OCI-LY1 (cell line): Measurements from ENCODE around the gene GSG1L.

Source experiments
- H2AFZ ChIP-seq: fragments of 200-600 bp; sonication (generic), shearing (Covaris generic); 2 replicates; pipeline ENCODE4 v1.6.0; 2014; ENCODE audit warnings: antibody characterized with exemption, mild to moderate bottlenecking, low read length
- H3F3A ChIP-seq: fragments of 200-600 bp; sonication (generic), shearing (Covaris generic); 2 replicates; pipeline ENCODE4 v1.6.0; 2014; ENCODE audit warnings: mild to moderate bottlenecking, antibody characterized with exemption, low read length, moderate library complexity; ENCODE audit not compliant: insufficient read depth
- H3K27ac ChIP-seq: fragments of 200-600 bp; sonication (generic); 2 replicates; pipeline ENCODE4 v1.5.1; 2014; ENCODE audit warnings: low read length, mixed run types, mild to moderate bottlenecking, low read depth; ENCODE audit not compliant: poor library complexity, severe bottlenecking
- H3K27me3 ChIP-seq: fragments of 200-600 bp; sonication (generic); 2 replicates; pipeline ENCODE4 v1.6.0; 2014; ENCODE audit warnings: antibody characterized with exemption, mild to moderate bottlenecking, low read length, moderate library complexity; ENCODE audit not compliant: insufficient read depth
- H3K36me3 ChIP-seq: fragments of 200-600 bp; sonication (generic); 2 replicates; pipeline ENCODE4 v1.6.1; 2014; ENCODE audit warnings: mild to moderate bottlenecking, antibody characterized with exemption, low read length, moderate library complexity, mixed read lengths; ENCODE audit not compliant: insufficient read depth
- H3K4me1 ChIP-seq: fragments of 200-600 bp; sonication (generic); 2 replicates; pipeline ENCODE4 v1.5.1; 2014; ENCODE audit warnings: mild to moderate bottlenecking, low read length, moderate library complexity; ENCODE audit not compliant: insufficient read depth, severe bottlenecking
- H3K4me2 ChIP-seq: fragments of 200-600 bp; sonication (generic), shearing (Covaris generic); 2 replicates; pipeline ENCODE4 v1.6.1; 2014; ENCODE audit warnings: low read length
- H3K4me3 ChIP-seq: fragments of 200-600 bp; sonication (generic); 2 replicates; pipeline ENCODE4 v1.5.1; 2014; ENCODE audit warnings: low read length, low read depth, mild to moderate bottlenecking, mixed read lengths; ENCODE audit not compliant: poor library complexity, severe bottlenecking
- H3K79me2 ChIP-seq: fragments of 200-600 bp; shearing (Covaris generic); 2 replicates; pipeline ENCODE4 v1.6.1; 2016; ENCODE audit warnings: mixed run types, low read length, mixed read lengths; ENCODE audit not compliant: insufficient read depth
- H3K9ac ChIP-seq: fragments of 200-600 bp; sonication (generic), shearing (Covaris generic); 2 replicates; pipeline ENCODE4 v1.6.1; 2014; ENCODE audit warnings: mild to moderate bottlenecking, low read length, mixed read lengths
- H3K9me2 ChIP-seq: fragments of 200-600 bp; sonication (generic), shearing (Covaris generic); 2 replicates; pipeline ENCODE4 v1.6.1; 2014; ENCODE audit warnings: low read depth, mild to moderate bottlenecking, low read length, mixed read lengths
- H3K9me3 ChIP-seq: fragments of 200-600 bp; shearing (Covaris generic); 2 replicates; pipeline ENCODE4 v1.6.1; 2014; ENCODE audit warnings: low read length, mixed read lengths
- H4K20me1 ChIP-seq: fragments of 200-600 bp; sonication (generic), shearing (Covaris generic); 2 replicates; pipeline ENCODE4 v1.6.0; 2016; ENCODE audit warnings: mild to moderate bottlenecking, low read length; ENCODE audit not compliant: insufficient read depth
- CTCF ChIP-seq: fragments of 200-600 bp; sonication (generic), shearing (Covaris generic); IDR thresholded peaks from 2 replicates; pipeline ENCODE4 v1.5.1; 2017; ENCODE audit warnings: mild to moderate bottlenecking, antibody characterized with exemption, low read length, moderate library complexity, mixed read lengths
- EZH2 ChIP-seq: fragments of 200-600 bp; sonication (generic), shearing (Covaris generic); IDR thresholded peaks from 2 replicates; pipeline ENCODE4 v1.8.0; 2017; ENCODE audit warnings: borderline replicate concordance, mixed run types, mild to moderate bottlenecking, antibody characterized with exemption, low read length, moderate library complexity, mixed read lengths

GSG1L gene

GRCh38 chr16:28087140-28087660 lies 23.7 kb upstream of the GSG1L start:
- Histone ChIP-seq H3K4me2 (no peak overlapping the region), H3K27me3 (no peaks in the 10 kb centered on the region), H2AFZ (no peak overlapping the region), H3K9me2 (no peaks in the 10 kb centered on the region), H3K36me3 (no peaks in the 10 kb centered on the region), H3K27ac (no peak overlapping the region), H3K9ac (no peak overlapping the region), H3K4me3 (no peak overlapping the region), H4K20me1 (no peaks in the 10 kb centered on the region), H3K79me2 (no peaks in the 10 kb centered on the region), H3K4me1 (no peaks in the 10 kb centered on the region), H3K9me3 (no peaks in the 10 kb centered on the region), H3F3A (no peaks in the 10 kb centered on the region)
- TF ChIP-seq EZH2 (no peak), CTCF (no peak)

GRCh38 chr16:28086186-28087139 lies 22.9 kb upstream of the GSG1L start:
- no peaks in the 10 kb centered on the region for H3F3A ChIP-seq
- H3K4me1 ChIP-seq: no peaks in the 10 kb centered on the region
- no peaks in the 10 kb centered on the region for H3K27me3 ChIP-seq
- no peak for TF ChIP-seq CTCF
- no peak for TF ChIP-seq EZH2
- no peak overlapping the region for H3K4me2 ChIP-seq
- no peak overlapping the region for H3K4me3 ChIP-seq
- H2AFZ ChIP-seq: no peak overlapping the region
- no peaks in the 10 kb centered on the region for H3K9me2 ChIP-seq
- no peak overlapping the region for H3K9ac ChIP-seq
- H3K36me3 ChIP-seq: no peaks in the 10 kb centered on the region
- no peaks in the 10 kb centered on the region for H3K79me2 ChIP-seq
- H4K20me1 ChIP-seq: no peaks in the 10 kb centered on the region
- H3K9me3 ChIP-seq: no peaks in the 10 kb centered on the region
- H3K27ac ChIP-seq: no peak overlapping the region

GRCh38 chr16:28085389-28086171 lies 22.1 kb upstream of the GSG1L start:
- Histone ChIP-seq H3K4me1 (no peaks in the 10 kb centered on the region), H3K4me2 (no peak overlapping the region), H3K4me3 (no peak overlapping the region), H3K36me3 (no peaks in the 10 kb centered on the region), H3K79me2 (no peaks in the 10 kb centered on the region), H3K9me2 (no peaks in the 10 kb centered on the region), H3K27me3 (no peaks in the 10 kb centered on the region), H2AFZ (no peak overlapping the region), H3F3A (no peaks in the 10 kb centered on the region), H3K9ac (no peak overlapping the region), H4K20me1 (no peaks in the 10 kb centered on the region), H3K27ac (no peak overlapping the region), H3K9me3 (no peaks in the 10 kb centered on the region)
- no peak for TF ChIP-seq CTCF
- TF ChIP-seq EZH2: no peak
